HG02943 (cell line): ENCODE measurements around the gene PTPN3.

Experiments used
- ATAC-seq: cut with Tn5 transposase; IDR thresholded peaks from one replicate; pipeline ENCODE4 v1.9.1; 2021; ENCODE audit warnings: mild to moderate bottlenecking, low read depth, moderate library complexity; ENCODE audit not compliant: unreplicated experiment

The PTPN3 gene

DNA sequence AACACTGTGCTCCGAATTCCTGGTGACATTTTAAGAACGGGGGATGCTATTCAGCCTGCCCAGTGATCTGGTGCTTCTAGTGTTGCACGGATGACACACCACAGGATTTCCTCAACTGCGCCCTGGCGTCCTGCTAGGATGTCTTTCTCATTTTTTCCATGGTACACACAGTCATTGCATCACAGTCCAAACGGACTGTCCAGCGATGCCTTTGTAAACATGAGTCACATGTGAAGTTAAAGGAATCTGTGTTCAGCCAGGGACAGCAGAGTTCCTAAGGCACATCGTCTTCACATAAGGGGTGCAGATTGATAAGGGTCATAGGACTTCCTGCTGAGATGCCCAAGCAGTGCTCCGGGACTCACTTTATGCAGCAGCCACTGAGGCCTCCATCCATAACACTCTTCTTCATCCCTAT lies 9.3 kb upstream of the PTPN3 start:
- no peak for ATAC-seq

- no peak for ATAC-seq
These were observed 8.1 kb upstream of the PTPN3 start for GRCh38 chr9:109506097-109506712.

GRCh38 chr9:109504689-109505088 lies 6.6 kb upstream of the PTPN3 start:
- ATAC-seq: no peak

DNA sequence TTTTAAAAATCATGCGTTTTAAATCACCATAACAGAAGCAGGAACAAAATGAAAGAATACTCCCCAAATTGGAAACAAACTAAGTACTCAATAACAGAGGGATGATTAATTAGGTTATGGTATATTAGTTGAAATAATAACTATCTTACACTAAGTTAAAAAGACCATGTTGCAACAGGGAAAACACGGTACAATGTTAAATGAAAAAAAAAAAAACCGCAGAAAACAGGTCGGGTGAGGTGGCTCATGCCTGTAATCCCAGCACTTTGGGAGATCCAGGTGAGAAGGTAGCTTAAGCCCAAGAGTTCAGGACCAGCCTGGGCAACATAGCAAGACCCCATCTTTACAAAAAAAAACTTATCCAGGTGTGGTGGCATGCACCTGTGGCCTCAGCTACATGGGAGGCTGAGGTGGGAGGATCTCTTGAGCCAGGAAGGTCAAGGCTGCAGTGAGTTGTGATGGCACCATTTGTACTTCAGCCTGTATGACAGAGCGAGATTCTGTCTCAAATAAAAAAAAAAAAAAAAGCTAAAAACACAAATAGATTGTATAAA lies 2.4 kb upstream of the PTPN3 start:
- no peak for ATAC-seq

- ATAC-seq: no peak
These were observed 1.7 kb upstream of the PTPN3 start for GRCh38 chr9:109499631-109500410.

DNA sequence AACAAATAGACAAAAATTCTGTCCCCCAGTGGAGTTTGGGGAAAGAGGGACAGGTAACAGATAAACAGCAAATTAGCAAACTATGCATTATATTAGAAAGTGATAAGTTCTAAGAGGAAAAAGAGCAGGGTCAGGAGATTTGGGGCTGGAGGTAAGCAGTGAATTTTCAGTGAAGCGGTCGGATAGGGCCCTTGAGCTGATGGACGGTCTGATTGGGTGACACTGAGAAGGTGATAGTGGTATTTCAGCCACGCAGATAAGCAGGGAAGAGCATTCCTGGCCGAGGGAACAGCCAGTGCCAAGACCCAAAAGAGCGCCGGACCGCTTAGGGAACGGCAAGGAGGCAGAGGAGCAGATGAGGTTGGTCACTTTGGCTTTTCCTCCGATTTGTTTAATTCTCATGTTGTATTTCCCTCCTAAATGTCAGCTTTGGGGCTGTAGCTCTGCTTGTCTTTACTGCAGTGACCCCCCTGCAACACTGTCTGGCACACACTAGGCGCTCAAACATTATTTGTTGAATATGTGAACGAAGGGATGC lies 1.1 kb upstream of the PTPN3 start:
- ATAC-seq: no peak

DNA sequence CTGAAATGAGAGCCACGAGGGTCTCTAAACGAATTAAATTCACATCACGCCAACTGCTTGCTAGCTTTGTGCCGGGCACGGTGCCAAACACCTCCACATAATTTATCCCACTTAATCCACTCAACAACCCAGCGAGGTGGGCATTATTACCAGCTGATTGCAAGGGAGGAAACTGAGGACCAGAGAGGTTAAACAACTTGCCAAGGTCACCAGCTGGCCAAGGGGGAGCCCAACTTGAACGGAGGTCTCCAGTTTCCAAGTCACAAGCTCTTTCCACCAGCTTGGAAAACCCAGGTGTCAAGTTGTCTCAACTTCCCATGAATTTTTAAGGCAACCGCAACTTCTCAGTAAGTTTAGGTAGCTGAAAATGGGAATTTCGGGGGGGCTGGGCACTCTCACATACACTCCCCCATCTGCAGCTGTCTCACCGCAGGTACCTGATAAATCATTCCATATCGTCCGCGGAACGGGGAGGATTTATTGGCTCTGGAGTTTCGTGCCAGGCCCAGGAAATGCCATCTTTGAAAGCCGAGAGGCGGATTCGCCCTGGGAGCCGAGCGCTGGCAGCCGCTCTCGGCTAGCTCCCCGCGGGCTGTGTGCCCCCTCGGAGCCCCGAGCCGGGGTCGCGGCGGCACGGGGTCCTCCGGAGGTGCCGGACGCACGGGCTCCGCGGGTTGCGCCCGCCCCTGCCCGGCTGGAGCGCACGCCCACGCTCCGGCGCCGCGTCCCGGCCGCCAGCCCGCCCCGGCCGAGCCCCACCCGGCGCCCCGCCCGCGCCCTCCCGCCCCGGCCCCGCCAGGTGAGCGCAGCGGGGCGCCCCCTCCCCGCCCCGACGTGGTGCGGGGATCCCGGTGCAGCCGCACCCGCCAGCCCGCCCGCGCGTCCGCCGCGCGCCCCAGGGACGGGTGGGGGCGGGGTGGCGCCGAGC lies 617 bp downstream of the PTPN3 start:
- no peak for ATAC-seq

DNA sequence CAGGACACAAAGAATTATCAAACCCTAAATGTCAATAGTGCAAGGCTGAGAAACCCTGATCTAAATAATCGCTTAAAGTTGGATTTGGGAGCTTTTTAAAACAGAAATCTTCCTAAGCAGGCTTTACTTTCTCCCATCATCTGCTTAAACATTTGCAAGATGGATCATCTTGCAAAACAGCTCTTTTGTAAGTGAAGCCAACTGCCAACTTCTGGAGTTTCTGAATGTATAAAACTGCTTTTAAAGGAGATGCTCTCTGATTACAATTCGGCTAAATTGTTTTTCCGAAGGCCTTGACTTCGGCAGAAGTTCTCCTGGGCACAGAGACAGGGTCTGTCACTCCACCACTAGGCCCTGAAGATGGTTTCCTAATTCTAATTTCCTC lies 1.3 kb downstream of the PTPN3 start:
- no peak for ATAC-seq

DNA sequence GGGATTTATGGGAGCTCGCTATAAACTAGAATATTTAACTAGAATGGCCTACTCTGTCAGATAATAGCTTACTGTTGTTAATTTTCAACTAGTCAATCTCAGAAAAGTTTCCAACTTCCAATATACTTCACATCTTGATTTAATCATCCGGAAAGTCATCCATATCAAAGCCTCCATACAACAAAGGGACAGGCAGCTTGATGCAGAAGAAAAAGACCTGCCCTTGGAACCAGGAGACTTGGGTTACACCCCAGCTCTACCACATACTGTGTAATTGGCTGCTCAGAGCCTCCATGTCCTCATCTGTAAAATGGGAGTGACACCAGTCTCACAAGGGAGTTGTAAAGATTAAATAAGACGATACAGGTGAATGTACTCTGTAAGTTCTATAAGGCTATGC lies 1.9 kb downstream of the PTPN3 start:
- ATAC-seq: no peak

DNA sequence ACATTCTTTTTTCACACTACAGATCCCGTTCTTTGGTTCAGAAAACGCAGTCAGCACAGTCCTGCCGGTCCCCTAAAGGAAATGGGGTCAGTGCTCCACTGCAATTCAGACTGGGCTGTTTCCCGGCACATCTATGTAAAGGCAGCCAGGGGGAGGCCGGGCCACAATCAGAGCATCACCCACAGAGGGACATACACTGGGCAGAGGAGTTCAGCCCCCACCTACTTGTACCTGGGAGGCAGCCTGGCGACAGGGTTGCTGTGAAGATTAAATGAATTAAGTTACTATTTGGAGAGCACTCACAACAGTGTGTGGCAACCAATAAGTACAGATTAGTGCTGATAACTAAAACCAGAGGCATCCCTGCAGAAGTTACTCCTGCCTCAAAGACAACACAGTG lies 4.5 kb downstream of the PTPN3 start:
- no peak for ATAC-seq

GRCh38 chr9:109491590-109491989 lies 6.5 kb downstream of the PTPN3 start:
- ATAC-seq: no peak

DNA sequence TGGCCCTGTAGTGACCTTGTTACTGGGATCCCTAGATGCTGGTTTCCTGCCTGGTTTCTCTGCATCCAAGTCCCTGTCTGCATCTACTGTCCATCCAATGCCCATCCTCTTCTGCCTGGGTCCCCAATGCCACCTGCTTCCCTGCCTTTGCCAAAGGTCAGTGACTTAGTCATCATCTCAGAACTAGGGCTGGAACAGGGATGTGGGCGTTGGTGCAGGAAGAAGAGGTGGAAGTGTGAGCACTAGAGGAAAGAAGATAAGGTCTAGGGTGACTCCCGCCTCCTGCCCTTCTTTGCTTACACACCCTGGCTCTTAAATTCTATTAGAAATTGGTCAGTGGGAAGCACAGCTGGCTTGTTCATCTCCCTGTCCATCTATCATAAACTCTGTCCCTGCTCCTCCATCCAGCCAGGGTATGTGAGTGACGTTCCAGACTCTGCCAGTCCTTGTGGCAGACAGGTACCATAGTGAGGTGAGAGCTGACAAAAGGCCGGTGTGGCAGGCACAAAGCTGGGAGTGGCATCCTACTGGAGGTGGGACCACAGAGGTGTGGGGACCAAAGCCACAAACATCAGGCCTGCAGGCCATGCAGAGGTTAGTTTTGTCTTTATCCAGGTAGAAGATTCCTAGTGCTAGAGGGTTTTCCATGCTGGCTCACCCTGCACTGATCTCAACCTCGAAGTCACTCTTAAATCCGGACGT lies 9.2 kb downstream of the PTPN3 start:
- no peak for ATAC-seq

GRCh38 chr9:109488351-109488750 lies 9.8 kb downstream of the PTPN3 start:
- no peak for ATAC-seq

GRCh38 chr9:109487247-109487646 lies 10.9 kb downstream of the PTPN3 start:
- no peak for ATAC-seq

DNA sequence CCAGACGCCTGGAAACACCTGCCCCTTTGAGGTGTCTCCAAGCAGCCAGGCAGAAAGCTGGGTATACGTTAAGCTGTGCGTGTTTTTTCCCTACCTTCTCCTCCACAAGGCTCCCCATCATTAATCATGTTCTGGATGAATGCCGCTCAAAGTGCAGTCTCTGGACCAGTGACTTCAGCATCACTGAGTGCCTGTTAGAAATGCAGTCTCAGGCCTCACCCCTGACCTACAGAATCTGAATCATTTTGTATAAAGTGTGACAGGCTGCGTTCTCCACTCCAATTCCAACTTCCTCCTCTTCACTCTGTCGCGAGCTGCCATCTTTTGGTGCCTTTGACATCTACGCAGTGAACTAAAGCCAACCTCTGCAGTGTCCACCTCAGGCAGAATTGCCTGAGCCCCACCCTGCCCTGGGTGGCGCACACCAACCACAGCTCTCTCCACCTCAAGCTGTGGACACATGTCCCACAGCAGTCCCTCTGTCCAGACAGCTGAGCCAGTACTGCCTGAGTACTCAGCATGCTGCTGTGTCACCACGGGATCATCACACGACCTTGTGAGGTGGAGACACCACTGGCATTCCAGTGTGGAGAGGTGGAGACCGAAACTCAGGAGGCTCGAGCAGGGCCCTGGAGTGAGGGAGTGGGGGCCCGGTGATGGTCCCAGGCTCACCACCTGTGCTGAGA lies 14.2 kb downstream of the PTPN3 start:
- no peak for ATAC-seq

- no peak for ATAC-seq
These were observed 15.7 kb downstream of the PTPN3 start for GRCh38 chr9:109482391-109482916.

GRCh38 chr9:109481856-109482255 lies 16.3 kb downstream of the PTPN3 start:
- ATAC-seq: no peak

DNA sequence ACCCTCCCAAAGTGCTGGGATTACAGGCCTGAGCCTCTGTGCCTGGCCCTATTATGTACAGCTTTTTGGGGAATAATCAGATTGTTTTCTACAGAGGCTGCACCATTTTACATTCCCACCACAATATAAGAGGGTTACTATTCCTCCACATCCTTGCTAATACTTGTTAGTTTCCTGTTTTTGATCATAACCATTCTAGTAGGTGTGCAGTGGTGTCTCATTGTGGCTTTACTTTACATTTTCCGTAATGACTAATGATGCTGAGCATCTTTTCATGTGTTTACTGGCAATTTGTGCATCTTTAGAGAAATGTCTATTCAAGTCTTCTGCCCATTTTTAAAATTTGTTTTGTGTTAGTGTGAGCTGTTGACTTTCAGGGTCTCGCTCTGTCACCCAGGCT lies 18.3 kb downstream of the PTPN3 start:
- ATAC-seq: no peak

- ATAC-seq: no peak
These were observed 19.3 kb downstream of the PTPN3 start for GRCh38 chr9:109478665-109479380.
